Keratinocyte (primary cell): Measurements from ENCODE around the gene TDRD10.

Experiments used
- CTCF ChIP-seq, 3 experiments: IDR thresholded peaks in 1 of 3; conservative IDR thresholded peaks in 1 of 3; optimal IDR thresholded peaks in 1 of 3; 2 replicates in 2 of 3; 3 replicates in 1 of 3; pipeline versions ENCODE3 to v1.5.1; 2011; ENCODE audit warnings: low read length in 3 of 3, mild to moderate bottlenecking in 3 of 3, moderate library complexity in 2 of 3, control low read depth in 1 of 3, inconsistent platforms in 1 of 3; ENCODE audit not compliant: insufficient read depth in 2 of 3; ENCODE audit errors: extremely low read depth in 1 of 3
- EZH2 ChIP-seq: IDR thresholded peaks from one replicate; pipeline ENCODE4 v1.6.1; 2012; ENCODE audit warnings: inconsistent platforms, mild to moderate bottlenecking, low read length, moderate library complexity

- TF ChIP-seq CTCF (optimal IDR thresholded peaks at IDR 0.05 in 1 of 3, IDR thresholded peaks at IDR 0.05 in 1 of 3, conservative IDR thresholded peaks at IDR 0.05 in 1 of 3; ENCODE audit: extremely low read depth in 1 of 3, insufficient read depth in 2 of 3, low read length in 3 of 3) (no peak), EZH2 (no peak)
Observed at GRCh38 chr1:154557248-154557938, 55.4 kb downstream of the TDRD10 start.
